ENCODE data around the gene PDGFC. TPM values are rescaled to one million over a fixed set of nuclear protein-coding genes. Genes with fewer than 3 reads are reported as not detected.

The PDGFC gene

GRCh38 chr4:156723951-156724668 is 247.5 kb downstream of the PDGFC start:
- Histone ChIP-seq H2BK120ac (ENCODE audit: low read depth, low read length) (no peak overlapping the region), H3K36me3 (ENCODE audit: control insufficient read depth, insufficient read depth, low read length) (no peaks in the 10 kb centered on the region), H3K56ac (ENCODE audit: low read length) (no peak overlapping the region), H4K8ac (ENCODE audit: low read depth, low read length) (no peak overlapping the region), H4K5ac (ENCODE audit: low read length) (no peak overlapping the region), H2BK15ac (replicated peaks; ENCODE audit: low read depth) (no peak overlapping the region), H3K23ac (ENCODE audit: low read length) (no peak overlapping the region), H3K79me1 (ENCODE audit: low read length) (no peaks in the 10 kb centered on the region), H3K27ac (ENCODE audit: low read depth, low read length) (no peak overlapping the region), H3K4me2 (ENCODE audit: low read length) (no peak overlapping the region), H2AK5ac (ENCODE audit: low read length) (no peak overlapping the region), H3K27me3 (ENCODE audit: insufficient read depth, low read length, poor library complexity) (no peaks in the 10 kb centered on the region), H2BK5ac (ENCODE audit: low read length) (no peak overlapping the region), H3K4me1 (ENCODE audit: control insufficient read depth, low read depth, low read length) (no peaks in the 10 kb centered on the region), H3K9ac (ENCODE audit: low read length) (no peak overlapping the region), H3K79me2 (ENCODE audit: control insufficient read depth, insufficient read depth, low read length) (no peaks in the 10 kb centered on the region), H3K4me3 (ENCODE audit: low read length) (no peak overlapping the region), H3K4ac (ENCODE audit: low read depth, low read length) (no peak overlapping the region), H3K18ac (ENCODE audit: low read length) (no peak overlapping the region)
- WGBS (ENCODE audit: extremely low coverage, insufficient coverage, low lambda C conversion rate) = no CpG with 5 or more reads among the region's 11 CpGs
- DNase-seq = no peak

- Histone ChIP-seq H3K23ac (ENCODE audit: low read length) (no peak overlapping the region), H3K27ac (ENCODE audit: low read depth, low read length) (no peak overlapping the region)
- no peak for DNase-seq
Measured at GRCh38 chr4:156718226-156718625, 253.4 kb downstream of the PDGFC start.

GRCh38 chr4:156711193-156711590 is 260.4 kb downstream of the PDGFC start:
- Histone ChIP-seq H2AK5ac (ENCODE audit: low read length) (no peak overlapping the region), H3K4me2 (ENCODE audit: low read length) (no peak overlapping the region), H2BK5ac (ENCODE audit: low read length) (no peak overlapping the region), H3K9ac (ENCODE audit: low read length) (no peak overlapping the region), H3K56ac (ENCODE audit: low read length) (no peak overlapping the region), H3K4me1 (ENCODE audit: control insufficient read depth, low read depth, low read length) (no peaks in the 10 kb centered on the region), H3K79me1 (ENCODE audit: low read length) (no peaks in the 10 kb centered on the region), H3K18ac (ENCODE audit: low read length) (no peak overlapping the region), H2BK120ac (ENCODE audit: low read depth, low read length) (no peak overlapping the region), H3K4me3 (ENCODE audit: low read length) (no peak overlapping the region), H4K8ac (ENCODE audit: low read depth, low read length) (no peak overlapping the region), H3K36me3 (ENCODE audit: control insufficient read depth, insufficient read depth, low read length) (no peaks in the 10 kb centered on the region), H3K4ac (ENCODE audit: low read depth, low read length) (no peak overlapping the region), H3K27me3 (ENCODE audit: insufficient read depth, low read length, poor library complexity) (no peaks in the 10 kb centered on the region), H2BK15ac (replicated peaks; ENCODE audit: low read depth) (no peak overlapping the region), H3K23ac (ENCODE audit: low read length) (no peak overlapping the region), H3K27ac (ENCODE audit: low read depth, low read length) (no peak overlapping the region), H4K5ac (ENCODE audit: low read length) (no peak overlapping the region), H3K79me2 (ENCODE audit: control insufficient read depth, insufficient read depth, low read length) (no peaks in the 10 kb centered on the region)
- WGBS (ENCODE audit: extremely low coverage, insufficient coverage, low lambda C conversion rate) = no CpG with 5 or more reads among the region's 4 CpGs
- no peak for DNase-seq

More at GRCh38 chr4:156718226-156718625, 253.4 kb downstream of the PDGFC start:
- no peak overlapping the region for H2BK15ac ChIP-seq (replicated peaks; ENCODE audit: low read depth)
- H3K79me2 ChIP-seq (ENCODE audit: control insufficient read depth, insufficient read depth, low read length) = no peaks in the 10 kb centered on the region
- H3K9ac ChIP-seq (ENCODE audit: low read length) = no peak overlapping the region
- H4K5ac ChIP-seq (ENCODE audit: low read length) = no peak overlapping the region
- no peak overlapping the region for H4K8ac ChIP-seq (ENCODE audit: low read depth, low read length)
- no peaks in the 10 kb centered on the region for H3K79me1 ChIP-seq (ENCODE audit: low read length)
- no peaks in the 10 kb centered on the region for H3K36me3 ChIP-seq (ENCODE audit: control insufficient read depth, insufficient read depth, low read length)
- no peaks in the 10 kb centered on the region for H3K27me3 ChIP-seq (ENCODE audit: insufficient read depth, low read length, poor library complexity)
- no CpG with 5 or more reads among the region's 8 CpGs for WGBS (ENCODE audit: extremely low coverage, insufficient coverage, low lambda C conversion rate)
- H3K4ac ChIP-seq (ENCODE audit: low read depth, low read length) = no peak overlapping the region
- no peak overlapping the region for H3K18ac ChIP-seq (ENCODE audit: low read length)
- no peak overlapping the region for H2BK120ac ChIP-seq (ENCODE audit: low read depth, low read length)
- no peak overlapping the region for H3K4me3 ChIP-seq (ENCODE audit: low read length)
- no peak overlapping the region for H2AK5ac ChIP-seq (ENCODE audit: low read length)
- no peak overlapping the region for H2BK5ac ChIP-seq (ENCODE audit: low read length)
- H3K4me1 ChIP-seq (ENCODE audit: control insufficient read depth, low read depth, low read length) = no peaks in the 10 kb centered on the region
- no peak overlapping the region for H3K4me2 ChIP-seq (ENCODE audit: low read length)
- H3K56ac ChIP-seq (ENCODE audit: low read length) = no peak overlapping the region

Small RNA genes lying within 50 kb of the gene (small RNA-seq; reads per million reads assigned to genes)
- gene AC092608.2 (ENCODE audit: insufficient read depth) = not detected
